HUES6 (cell line): ENCODE measurements around the gene GRB2.

Experiments used
- H3K27ac ChIP-seq: 2 replicates; pipeline ENCODE4 v1.7.0; 2013; ENCODE audit warnings: low read depth, mild to moderate bottlenecking, low read length, inconsistent platforms
- H3K27me3 ChIP-seq: 2 replicates; pipeline ENCODE4 v1.6.1; 2013; ENCODE audit warnings: low read length; ENCODE audit not compliant: control insufficient read depth, insufficient read depth
- H3K36me3 ChIP-seq: 2 replicates; pipeline ENCODE4 v1.6.1; 2013; ENCODE audit warnings: low read length; ENCODE audit not compliant: control insufficient read depth, insufficient read depth
- H3K4me1 ChIP-seq: 2 replicates; pipeline ENCODE4 v1.6.1; 2013; ENCODE audit warnings: low read length; ENCODE audit not compliant: control insufficient read depth, insufficient read depth
- H3K4me3 ChIP-seq: 2 replicates; pipeline ENCODE4 v1.5.1; 2013; ENCODE audit warnings: low read depth, low read length
- H3K9ac ChIP-seq: one replicate; pipeline ENCODE4 v1.6.1; 2013; ENCODE audit warnings: mild to moderate bottlenecking, low read length
- H3K9me3 ChIP-seq: 2 replicates; pipeline ENCODE4 v1.6.1; 2013; ENCODE audit warnings: low read depth, low read length; ENCODE audit not compliant: control insufficient read depth, insufficient read depth

Gene GRB2

DNA sequence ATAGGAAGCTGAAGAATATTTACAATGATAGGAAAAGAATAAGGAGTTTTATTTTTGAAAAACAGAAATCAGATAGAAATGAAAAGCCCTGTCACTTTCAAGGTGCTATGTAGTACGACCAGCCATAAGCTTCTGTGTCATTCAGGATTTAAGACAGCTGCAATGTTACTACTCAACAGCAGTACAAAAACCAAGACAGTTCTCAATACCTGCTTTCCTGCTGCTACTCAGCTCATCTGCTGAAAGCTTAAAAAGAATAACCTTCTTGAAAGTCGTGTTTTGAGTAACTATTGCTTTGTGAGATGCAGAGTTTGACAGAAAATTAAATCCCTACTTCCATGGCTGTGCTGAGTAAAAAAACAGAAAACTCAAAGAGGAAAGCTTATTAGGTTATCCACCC is 8.7 kb downstream of the GRB2 start:
- Histone ChIP-seq H3K9me3 (no peaks in the 10 kb centered on the region), H3K27me3 (no peaks in the 10 kb centered on the region), H3K9ac (no peak overlapping the region), H3K4me3 (no peak overlapping the region), H3K27ac (peak overlapping the region; percentile 1; the same call in 1 of the 2 replicates), H3K4me1 (peaks cover 9% of the 10 kb centered on the region; the same call in 1 of the 2 replicates), H3K36me3 (peaks cover 9% of the 10 kb centered on the region)

DNA sequence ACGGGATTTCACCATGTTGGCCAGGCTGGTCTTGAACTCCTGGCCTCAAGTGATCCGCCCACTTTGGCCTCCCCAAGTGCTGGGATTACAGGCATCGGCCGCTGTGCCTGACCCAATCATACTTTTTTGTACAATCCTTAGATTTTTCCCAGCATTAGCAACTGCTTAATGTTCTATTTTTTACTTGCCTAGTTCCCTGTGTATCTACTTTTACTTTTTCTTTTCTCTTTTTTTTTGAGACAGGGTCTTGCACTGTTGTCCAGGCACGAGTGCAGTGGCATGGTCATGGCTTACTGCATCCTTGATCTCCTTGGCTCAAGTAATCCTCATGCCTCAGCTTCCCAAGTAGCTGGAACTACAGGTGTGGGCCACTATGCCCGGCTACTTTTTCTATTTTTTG is 9.5 kb downstream of the GRB2 start:
- peaks cover 9% of the 10 kb centered on the region for H3K4me1 ChIP-seq
- no peaks in the 10 kb centered on the region for H3K27me3 ChIP-seq
- H3K36me3 ChIP-seq, result peaks cover 9% of the 10 kb centered on the region
- H3K9ac ChIP-seq, result no peak overlapping the region
- no peak overlapping the region for H3K4me3 ChIP-seq
- H3K9me3 ChIP-seq, result no peaks in the 10 kb centered on the region
- no peak overlapping the region for H3K27ac ChIP-seq

DNA sequence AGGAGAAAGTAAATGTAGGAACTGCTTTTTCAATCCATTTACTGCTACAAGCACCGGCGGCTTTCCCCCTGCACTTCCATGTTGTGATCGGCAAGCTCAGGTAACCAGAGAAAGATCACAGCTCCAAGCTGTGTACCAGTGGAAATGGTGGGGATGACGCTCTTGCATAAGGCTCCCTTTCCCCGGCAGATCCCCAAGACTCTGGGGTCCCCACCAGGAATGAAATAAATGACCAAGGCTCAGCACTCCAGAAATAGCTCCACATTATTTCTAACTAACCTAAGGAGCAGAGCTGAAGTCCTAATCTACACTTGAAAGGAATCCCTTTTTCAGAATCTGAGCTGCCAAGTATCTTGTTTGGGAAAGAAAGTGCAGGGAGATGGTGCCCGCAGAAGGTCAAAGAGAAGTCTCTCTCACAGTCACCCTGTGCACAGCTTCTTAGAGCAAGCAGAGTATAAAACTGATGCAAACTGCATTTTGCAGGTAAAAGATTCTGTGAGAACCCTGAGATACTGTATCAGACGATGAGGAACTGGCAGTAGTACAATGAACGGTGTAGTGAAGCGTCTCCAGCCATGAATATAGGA is 11.1 kb downstream of the GRB2 start:
- H3K27ac ChIP-seq, result peak overlapping the region; percentile 58; the same call in 1 of the 2 replicates
- H3K27me3 ChIP-seq, result no peaks in the 10 kb centered on the region
- peak overlapping the region; percentile 97 for H3K4me3 ChIP-seq
- H3K9ac ChIP-seq, result peak overlapping the region; percentile 87
- H3K9me3 ChIP-seq, result no peaks in the 10 kb centered on the region
- peaks cover 18% of the 10 kb centered on the region for H3K4me1 ChIP-seq
- H3K36me3 ChIP-seq, result peaks cover 13% of the 10 kb centered on the region

DNA sequence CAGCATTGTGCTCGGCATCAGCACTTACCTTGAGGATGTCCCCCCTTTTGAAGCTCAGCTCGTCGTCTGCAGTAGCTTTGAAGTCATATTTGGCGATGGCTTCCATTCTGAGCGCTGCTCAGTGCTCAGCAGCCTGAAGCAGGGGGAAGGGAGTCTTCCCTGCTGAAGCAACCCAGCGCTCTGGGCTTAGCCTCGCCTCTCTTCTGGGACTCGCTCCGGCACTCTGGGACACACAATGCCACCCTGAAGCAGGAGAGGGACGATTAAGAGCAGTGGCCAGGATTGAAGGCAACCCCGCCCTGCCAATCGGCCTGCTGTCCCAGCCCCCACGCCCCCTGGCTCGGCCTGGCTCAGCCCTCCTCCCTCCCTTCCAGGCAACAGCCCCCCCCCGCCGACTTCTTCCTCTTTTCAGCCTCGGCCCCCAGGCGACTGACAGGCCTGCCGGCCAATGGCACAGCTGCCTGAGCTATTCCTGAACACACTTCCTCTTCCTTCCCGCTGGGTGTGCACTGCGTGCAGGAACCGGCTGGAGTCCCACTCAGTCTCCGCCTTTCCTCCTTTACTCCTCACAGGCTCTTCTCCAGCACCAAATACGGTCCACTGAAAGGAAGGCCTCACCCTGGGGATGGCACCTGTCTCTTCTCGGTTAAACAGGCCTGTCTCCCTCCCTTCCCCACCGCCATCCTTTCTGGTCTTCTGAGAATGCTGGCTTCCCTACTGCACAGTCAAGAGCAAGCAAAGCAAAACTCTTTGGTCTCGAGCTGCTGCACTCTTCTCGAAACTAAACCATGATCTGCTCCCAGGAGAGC is 11.8 kb downstream of the GRB2 start:
- Histone ChIP-seq H3K27me3 (no peaks in the 10 kb centered on the region), H3K27ac (peak overlapping the region; percentile 58), H3K4me3 (peak overlapping the region; percentile 97), H3K9ac (peak overlapping the region; percentile 87), H3K9me3 (no peaks in the 10 kb centered on the region), H3K36me3 (peaks cover 16% of the 10 kb centered on the region), H3K4me1 (peaks cover 18% of the 10 kb centered on the region)

DNA sequence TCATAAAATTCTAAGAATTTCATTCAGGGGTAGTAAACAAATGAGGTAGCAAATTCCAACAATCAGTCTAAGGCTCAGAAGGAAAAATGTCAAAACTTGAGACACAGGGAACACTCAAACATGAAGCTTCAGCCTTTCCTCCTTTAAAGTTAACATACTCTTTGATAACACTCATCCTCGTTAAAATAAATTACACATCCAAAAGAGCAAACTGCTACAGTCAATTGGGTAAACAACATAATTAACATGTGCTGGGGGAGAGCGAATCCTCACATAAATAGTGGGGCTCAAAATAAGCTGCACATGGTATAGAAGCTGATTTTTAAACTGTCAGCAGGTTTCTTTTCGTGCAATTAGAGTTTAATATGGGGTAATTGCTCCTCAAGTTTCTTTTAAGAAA is 12.9 kb downstream of the GRB2 start:
- no peaks in the 10 kb centered on the region for H3K9me3 ChIP-seq
- H3K27me3 ChIP-seq, result no peaks in the 10 kb centered on the region
- peaks cover 18% of the 10 kb centered on the region for H3K4me1 ChIP-seq
- H3K36me3 ChIP-seq, result peaks cover 21% of the 10 kb centered on the region
- peak overlapping the region; percentile 97 for H3K4me3 ChIP-seq
- H3K27ac ChIP-seq, result no peak overlapping the region
- H3K9ac ChIP-seq, result no peak overlapping the region

DNA sequence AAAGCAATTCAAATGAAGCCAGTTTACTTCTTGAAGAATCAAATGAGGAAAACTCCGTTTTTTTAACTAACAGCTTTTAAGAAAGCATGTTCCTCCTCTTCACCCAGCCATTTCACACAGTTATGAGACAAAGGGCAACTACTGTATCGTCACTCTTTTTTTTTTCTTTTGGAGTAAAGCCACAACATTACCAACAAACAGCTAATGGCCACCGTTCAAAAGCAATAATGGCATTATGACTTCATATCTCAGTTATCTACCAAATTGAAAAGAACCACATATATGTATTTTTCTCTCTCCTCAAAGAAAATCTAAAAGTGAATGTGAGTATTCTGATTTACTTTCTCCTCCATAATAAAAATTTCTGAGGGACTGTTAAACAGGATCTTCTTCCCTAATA is 14.5 kb downstream of the GRB2 start:
- H3K9me3 ChIP-seq, result no peaks in the 10 kb centered on the region
- H3K4me1 ChIP-seq, result peaks cover 18% of the 10 kb centered on the region
- no peaks in the 10 kb centered on the region for H3K27me3 ChIP-seq
- H3K4me3 ChIP-seq, result no peak overlapping the region
- no peak overlapping the region for H3K9ac ChIP-seq
- peaks cover 33% of the 10 kb centered on the region for H3K36me3 ChIP-seq
- H3K27ac ChIP-seq, result no peak overlapping the region

DNA sequence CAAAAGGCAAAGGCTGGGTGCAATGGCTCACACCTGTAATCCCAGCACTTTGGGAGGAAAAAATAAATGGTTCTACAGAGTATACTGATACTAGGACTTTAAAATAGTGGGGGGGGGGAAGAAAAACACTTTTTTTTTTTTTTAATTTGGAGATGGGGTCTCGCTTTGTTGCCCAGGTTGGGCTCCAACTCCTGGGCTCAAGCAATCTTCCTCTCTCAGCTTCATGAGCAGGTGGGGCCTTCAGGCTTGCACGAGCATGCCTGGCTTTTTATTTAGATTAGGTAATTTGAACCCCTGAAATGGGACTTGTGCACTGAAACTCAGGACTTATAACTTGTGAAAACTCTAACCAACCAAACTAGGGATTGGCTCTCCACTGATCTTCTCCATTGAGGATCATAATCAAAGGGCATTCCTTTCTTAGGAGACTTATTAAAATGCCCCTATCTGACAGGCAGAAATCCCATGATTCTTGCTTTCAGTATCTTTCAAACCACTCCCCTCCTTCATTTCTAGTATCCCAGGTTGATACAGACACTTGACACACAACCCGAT is 16.9 kb downstream of the GRB2 start:
- Histone ChIP-seq H3K9me3 (no peaks in the 10 kb centered on the region), H3K9ac (no peak overlapping the region), H3K36me3 (peaks cover 33% of the 10 kb centered on the region), H3K27ac (0 out of 2 replicates have a peak overlapping the region, but pooled peaks have one; percentile 40), H3K27me3 (no peaks in the 10 kb centered on the region), H3K4me3 (no peak overlapping the region), H3K4me1 (peaks cover 20% of the 10 kb centered on the region)

DNA sequence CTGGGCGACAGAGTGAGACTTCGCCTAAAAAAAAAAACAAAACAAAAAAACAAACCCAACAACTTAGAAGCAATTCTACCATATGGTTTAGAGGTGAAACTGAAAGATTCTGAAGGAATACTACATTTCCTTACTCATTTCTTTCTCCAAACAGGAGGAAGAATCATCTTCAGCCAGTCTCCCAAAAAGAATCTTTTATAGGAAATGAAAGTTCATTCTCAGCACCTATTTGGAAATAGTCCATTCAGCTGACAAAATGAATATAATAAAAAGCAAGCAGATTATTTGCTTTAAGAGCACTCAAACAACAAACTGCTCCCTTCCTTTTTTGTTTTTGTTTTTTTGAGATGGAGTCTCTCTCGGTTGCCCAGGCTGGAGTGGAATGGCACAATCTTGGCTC is 17.7 kb downstream of the GRB2 start:
- no peaks in the 10 kb centered on the region for H3K9me3 ChIP-seq
- H3K4me1 ChIP-seq, result peaks cover 23% of the 10 kb centered on the region
- H3K4me3 ChIP-seq, result no peak overlapping the region
- H3K27me3 ChIP-seq, result no peaks in the 10 kb centered on the region
- no peak overlapping the region for H3K27ac ChIP-seq
- no peak overlapping the region for H3K9ac ChIP-seq
- H3K36me3 ChIP-seq, result peaks cover 33% of the 10 kb centered on the region

DNA sequence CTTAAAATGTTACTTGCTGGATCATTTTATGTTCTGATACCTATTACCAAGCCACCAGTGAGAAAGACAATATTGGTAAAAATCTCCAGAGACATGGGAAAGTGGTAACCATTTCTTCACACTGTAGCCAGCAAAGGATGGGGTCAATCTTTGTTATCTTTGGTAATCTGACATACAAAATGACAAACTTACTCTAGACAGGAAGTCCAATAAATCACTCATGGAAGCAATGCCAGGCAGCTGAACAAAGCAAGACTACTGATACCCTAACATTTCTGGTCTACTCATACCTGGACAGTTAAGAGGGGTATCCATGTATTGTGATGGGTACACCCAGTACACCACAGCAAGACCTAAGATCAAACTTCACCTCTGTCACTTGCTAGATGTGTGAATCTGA is 19.0 kb downstream of the GRB2 start:
- Histone ChIP-seq H3K27ac (no peak overlapping the region), H3K4me1 (peaks cover 19% of the 10 kb centered on the region), H3K27me3 (no peaks in the 10 kb centered on the region), H3K36me3 (peaks cover 25% of the 10 kb centered on the region), H3K9ac (no peak overlapping the region), H3K4me3 (no peak overlapping the region), H3K9me3 (no peaks in the 10 kb centered on the region)

DNA sequence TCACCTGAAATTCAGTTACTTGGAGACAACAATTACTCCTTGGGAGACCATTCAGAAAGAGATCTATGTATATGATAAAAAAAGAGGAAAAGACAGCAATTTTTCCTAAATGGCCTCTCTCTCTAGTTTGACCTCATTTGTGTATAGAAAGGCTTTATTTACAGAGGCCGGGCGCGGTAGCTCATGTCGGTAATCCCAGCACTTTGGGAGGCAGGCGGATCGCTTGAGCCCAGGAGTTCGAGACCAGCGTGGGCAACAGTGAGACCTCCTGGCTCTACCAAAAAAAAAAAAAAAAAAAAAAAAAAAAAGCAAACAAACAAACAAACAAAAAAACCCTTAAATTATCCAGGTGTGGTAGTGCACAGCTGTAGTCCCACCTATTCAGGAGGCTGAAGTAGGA is 20.7 kb downstream of the GRB2 start:
- H3K27ac ChIP-seq, result no peak overlapping the region
- no peak overlapping the region for H3K9ac ChIP-seq
- H3K4me1 ChIP-seq, result peaks cover 21% of the 10 kb centered on the region; the same call in 1 of the 2 replicates
- peaks cover 20% of the 10 kb centered on the region for H3K36me3 ChIP-seq
- no peak overlapping the region for H3K4me3 ChIP-seq
- no peaks in the 10 kb centered on the region for H3K27me3 ChIP-seq
- H3K9me3 ChIP-seq, result no peaks in the 10 kb centered on the region

DNA sequence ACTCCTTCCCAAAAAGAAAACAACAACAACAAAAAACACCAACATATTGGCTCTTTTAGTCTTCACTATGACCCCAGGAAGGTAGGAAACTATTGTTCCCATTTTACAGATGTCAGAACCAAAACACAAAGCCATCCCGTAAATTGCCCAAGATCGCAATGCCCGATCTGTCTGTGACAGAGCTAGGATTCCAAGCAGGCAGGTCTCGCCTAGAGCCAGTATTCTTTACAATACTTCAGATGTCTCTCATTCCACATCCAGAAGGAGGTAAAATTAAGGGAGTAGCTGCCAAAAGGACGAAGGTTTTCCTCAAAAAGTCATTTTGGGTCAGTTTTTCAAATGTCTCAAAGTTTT is 21.7 kb downstream of the GRB2 start:
- no peak overlapping the region for H3K27ac ChIP-seq
- no peak overlapping the region for H3K4me3 ChIP-seq
- no peaks in the 10 kb centered on the region for H3K9me3 ChIP-seq
- peaks cover 18% of the 10 kb centered on the region for H3K36me3 ChIP-seq
- peaks cover 21% of the 10 kb centered on the region; the same call in 1 of the 2 replicates for H3K4me1 ChIP-seq
- H3K27me3 ChIP-seq, result no peaks in the 10 kb centered on the region
- H3K9ac ChIP-seq, result no peak overlapping the region
